WI38 (cell line): ENCODE measurements around the gene SMARCD1.
A peak's percentile ranks its signal among the peaks of the same experiment; 100 is the strongest.

Experiments used
- H3K4me3 ChIP-seq: 2 replicates; pipeline ENCODE4 v1.5.1; 2011; ENCODE audit warnings: low read depth, mild to moderate bottlenecking, control low read depth, low read length
- TF ChIP-seq, protein P1 (sequence below): IDR thresholded peaks from 2 replicates; pipeline ENCODE4 v1.5.1; 2012; ENCODE audit warnings: low read depth, mild to moderate bottlenecking, control low read depth, low read length

Gene SMARCD1

DNA sequence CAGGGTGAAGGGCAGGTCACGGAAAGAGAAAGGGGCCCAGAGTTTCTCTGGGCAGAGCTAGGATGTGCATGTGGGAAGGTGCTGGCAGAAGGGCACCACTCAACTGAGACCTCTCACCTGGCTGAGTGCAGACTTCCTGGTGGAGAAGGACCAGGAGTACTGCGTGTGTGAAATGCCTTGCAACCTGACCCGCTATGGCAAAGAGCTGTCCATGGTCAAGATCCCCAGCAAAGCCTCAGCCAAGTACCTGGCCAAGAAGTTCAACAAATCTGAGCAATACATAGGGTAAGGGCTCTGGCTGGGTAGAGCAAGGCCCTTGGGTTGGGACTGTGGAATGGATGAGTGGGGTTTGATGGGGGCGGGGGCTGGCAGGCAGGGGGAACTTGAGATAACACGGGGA, 5.4 kb upstream of the SMARCD1 start:
- TF ChIP-seq, protein P1, sequence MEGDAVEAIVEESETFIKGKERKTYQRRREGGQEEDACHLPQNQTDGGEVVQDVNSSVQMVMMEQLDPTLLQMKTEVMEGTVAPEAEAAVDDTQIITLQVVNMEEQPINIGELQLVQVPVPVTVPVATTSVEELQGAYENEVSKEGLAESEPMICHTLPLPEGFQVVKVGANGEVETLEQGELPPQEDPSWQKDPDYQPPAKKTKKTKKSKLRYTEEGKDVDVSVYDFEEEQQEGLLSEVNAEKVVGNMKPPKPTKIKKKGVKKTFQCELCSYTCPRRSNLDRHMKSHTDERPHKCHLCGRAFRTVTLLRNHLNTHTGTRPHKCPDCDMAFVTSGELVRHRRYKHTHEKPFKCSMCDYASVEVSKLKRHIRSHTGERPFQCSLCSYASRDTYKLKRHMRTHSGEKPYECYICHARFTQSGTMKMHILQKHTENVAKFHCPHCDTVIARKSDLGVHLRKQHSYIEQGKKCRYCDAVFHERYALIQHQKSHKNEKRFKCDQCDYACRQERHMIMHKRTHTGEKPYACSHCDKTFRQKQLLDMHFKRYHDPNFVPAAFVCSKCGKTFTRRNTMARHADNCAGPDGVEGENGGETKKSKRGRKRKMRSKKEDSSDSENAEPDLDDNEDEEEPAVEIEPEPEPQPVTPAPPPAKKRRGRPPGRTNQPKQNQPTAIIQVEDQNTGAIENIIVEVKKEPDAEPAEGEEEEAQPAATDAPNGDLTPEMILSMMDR: no peak
- no peak overlapping the region for H3K4me3 ChIP-seq

DNA sequence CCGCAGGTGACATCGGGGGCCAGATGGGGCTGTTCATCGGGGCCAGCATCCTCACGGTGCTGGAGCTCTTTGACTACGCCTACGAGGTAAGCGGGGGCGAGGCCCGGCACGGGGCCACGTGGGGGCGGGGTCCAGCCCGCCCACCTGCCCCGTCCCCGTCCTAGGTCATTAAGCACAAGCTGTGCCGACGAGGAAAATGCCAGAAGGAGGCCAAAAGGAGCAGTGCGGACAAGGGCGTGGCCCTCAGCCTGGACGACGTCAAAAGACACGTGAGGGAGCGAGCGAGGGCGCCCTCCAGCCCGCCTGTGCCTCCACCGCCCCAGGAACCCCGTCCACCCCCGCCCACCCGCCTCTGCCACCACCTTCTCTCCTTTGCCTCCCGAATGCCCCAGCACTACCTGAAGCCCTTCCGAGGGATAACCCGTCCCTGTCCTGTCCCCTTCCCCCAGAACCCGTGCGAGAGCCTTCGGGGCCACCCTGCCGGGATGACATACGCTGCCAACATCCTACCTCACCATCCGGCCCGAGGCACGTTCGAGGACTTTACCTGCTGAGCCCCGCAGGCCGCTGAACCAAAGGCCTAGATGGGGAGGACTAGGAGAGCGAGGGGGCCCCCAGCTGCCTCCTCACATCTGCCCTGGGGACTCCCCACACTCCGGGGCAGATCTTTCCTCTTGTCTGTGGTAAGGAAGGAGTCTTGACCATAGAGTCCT, 3.9 kb upstream of the SMARCD1 start:
- TF ChIP-seq, protein P1: no peak
- no peak overlapping the region for H3K4me3 ChIP-seq

DNA sequence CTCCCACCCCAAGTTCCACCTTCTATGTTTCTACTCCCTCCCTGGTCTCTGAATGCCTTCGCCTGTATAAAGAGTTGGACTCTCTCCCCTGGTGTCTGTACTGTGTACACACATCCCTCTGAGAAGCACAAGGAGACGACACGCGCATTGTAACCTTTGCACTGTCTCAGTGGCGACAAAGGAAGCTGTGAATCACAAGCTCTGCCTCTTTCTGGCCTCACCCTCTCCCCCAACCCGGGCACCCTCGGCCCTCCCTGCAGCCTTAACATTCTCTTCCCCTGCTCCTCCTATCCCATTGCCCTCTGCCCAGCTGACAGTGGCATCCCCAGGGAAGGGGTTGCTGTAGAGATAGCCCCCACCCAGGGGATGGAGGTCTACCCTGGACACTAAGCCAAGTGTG, 2.5 kb upstream of the SMARCD1 start:
- TF ChIP-seq, protein P1: no peak
- no peak overlapping the region for H3K4me3 ChIP-seq

DNA sequence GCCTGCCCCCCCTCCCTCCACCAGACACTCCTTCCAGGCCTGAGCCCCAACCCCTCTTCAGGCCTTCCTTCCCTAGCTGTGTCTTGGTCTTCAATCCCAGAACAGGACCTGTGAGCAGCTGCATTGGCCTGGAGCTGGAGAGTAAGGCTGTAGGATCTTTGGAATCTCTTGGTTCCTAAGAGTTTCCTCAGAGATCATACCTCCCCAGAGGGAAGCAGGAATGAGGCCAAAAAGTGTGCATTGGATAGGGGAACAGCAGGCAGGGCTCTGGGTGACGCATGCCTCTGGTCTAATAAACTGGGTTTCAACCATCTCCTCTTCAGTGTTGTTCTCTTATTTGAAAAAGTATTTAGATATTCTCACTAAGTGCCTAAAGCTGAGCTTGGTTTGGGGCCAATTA, 1.8 kb upstream of the SMARCD1 start:
- no peak overlapping the region for H3K4me3 ChIP-seq
- TF ChIP-seq, protein P1: no peak

DNA sequence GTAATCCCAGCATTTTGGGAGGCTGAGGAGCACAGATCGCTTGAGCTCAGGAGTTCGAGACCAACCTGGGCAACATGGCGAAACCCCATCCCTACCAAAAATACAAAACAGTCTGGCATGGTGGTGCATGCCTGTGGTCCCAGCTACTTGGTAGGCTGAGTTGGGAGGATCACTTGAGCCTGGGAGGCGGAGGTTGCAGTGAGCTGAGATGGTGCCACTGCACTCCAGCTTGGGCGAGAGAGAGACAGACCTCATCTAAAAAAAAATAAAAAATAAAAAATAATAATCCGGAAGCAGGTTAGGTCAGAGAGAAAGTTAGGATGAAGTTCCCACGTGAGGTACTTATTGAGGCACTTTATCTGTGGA, 750 bp upstream of the SMARCD1 start:
- H3K4me3 ChIP-seq: peak overlapping the region; percentile 73

DNA sequence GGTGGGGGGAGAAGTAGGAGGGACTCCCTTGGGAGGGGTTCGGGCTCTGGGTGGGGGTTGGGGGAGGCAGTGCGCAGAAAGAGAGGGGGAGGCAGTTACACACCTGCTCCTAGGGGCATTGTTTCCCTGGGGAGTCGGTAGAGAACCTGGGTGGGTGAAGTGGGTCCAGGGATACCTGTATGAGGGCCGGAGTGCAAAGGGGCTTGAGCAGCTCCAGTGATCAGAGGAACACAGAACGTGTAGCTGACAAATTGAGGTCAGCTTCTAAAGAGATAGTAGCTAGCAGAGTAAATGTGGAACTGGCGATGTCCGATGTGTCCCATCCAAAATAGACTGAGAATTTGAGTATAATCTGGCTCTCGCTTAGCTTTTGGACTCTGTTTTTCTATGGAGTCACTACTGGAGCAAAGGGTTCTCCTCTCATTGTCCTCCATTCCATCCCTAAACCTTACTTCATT, 502 bp downstream of the SMARCD1 start:
- TF ChIP-seq, protein P1: no peak
- H3K4me3 ChIP-seq: peak overlapping the region; percentile 73

DNA sequence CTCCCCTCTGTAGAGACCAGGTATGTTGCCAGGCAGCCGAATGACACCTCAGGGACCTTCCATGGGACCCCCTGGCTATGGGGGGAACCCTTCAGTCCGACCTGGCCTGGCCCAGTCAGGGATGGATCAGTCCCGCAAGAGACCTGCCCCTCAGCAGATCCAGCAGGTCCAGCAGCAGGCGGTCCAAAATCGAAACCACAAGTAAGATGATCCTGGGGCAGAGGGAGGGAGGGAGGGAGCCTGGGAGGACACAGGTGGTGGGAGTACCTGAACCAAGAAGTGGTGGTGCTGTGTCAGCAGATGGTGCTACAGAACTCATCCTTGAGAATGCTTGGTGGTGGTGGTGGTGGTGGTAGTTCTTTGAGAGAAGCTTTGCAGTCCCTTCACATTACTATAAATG, 1.0 kb downstream of the SMARCD1 start:
- TF ChIP-seq, protein P1: no peak
- H3K4me3 ChIP-seq: peak overlapping the region; percentile 73

DNA sequence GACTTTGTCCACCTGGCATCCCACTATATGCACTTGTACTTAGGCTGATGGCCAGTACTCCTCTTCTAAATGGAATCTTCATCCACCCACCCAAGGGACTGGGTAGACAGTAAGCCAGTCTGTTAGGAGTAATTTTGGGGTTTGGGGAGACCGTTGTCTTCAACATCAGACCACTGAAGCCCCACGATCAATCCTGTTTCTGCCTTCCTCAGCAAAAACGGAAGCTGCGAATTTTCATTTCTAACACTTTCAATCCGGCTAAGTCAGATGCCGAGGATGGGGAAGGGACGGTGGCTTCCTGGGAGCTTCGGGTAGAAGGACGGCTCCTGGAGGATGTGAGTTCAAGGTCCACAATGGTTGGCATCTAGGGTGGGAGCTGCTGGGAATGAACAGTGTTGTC, 2.0 kb downstream of the SMARCD1 start:
- no peak overlapping the region for H3K4me3 ChIP-seq
- TF ChIP-seq, protein P1: no peak
